LNCAP (cell line): Measurements from ENCODE around the gene CREBBP.

Experiments
- CTCF ChIP-seq: fragments of 450-650 bp; IDR thresholded peaks from 2 replicates; pipeline ENCODE4 v1.5.1; 2017; ENCODE audit warnings: mild to moderate bottlenecking

The CREBBP gene

GRCh38 chr16:3748307-3748706, 132.2 kb downstream of the CREBBP start:
- no peak for TF ChIP-seq CTCF

- TF ChIP-seq CTCF = no peak
These were observed 134.7 kb downstream of the CREBBP start for GRCh38 chr16:3745751-3746355.

- no peak for TF ChIP-seq CTCF
These were observed 136.5 kb downstream of the CREBBP start for GRCh38 chr16:3744018-3744417.

GRCh38 chr16:3740934-3741333, 139.6 kb downstream of the CREBBP start:
- no peak for TF ChIP-seq CTCF

GRCh38 chr16:3740186-3740585, 140.3 kb downstream of the CREBBP start:
- no peak for TF ChIP-seq CTCF

GRCh38 chr16:3739636-3740035, 140.9 kb downstream of the CREBBP start:
- TF ChIP-seq CTCF = no peak

GRCh38 chr16:3738541-3738940, 142.0 kb downstream of the CREBBP start:
- TF ChIP-seq CTCF = no peak

GRCh38 chr16:3738128-3738527, 142.4 kb downstream of the CREBBP start:
- no peak for TF ChIP-seq CTCF
